Measurements from ENCODE around the gene RETREG3. TPM values are rescaled to one million over a fixed set of nuclear protein-coding genes. Genes with fewer than 3 reads are reported as not detected.
A peak's percentile ranks its signal among the peaks of the same experiment; 100 is the strongest.

The RETREG3 gene
- total and polyA plus RNA-seq, 2 of the 13 experiments (the other 11 are each of a cell fraction or from before 2014, with no cell fraction given), result 47.0 to 55.8 TPM

DNA sequence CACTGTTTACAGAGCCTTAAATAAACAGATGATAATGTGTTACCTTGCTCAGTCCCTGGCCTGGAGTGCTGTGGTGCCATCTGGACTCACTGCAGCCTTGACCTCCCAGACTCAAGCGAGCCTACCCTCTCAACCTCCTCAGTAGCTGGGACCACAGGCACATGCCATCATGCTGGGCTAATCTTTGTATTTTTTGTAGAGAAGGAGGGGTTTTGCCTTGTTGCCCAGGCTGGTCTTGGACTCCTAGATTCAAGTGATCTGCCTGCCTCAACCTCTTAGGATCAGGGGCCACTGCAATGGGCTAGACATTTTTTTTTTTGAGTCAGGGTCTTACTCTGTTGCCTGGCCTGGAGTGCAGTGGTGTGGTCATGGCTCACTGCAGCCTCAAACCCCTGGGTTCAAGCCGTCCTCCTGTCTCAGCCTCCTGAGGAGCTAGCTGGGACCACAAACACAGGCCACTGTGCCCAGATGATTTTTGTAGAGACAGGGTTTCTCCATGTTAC lies 78.2 kb downstream of the RETREG3 start (continued):
- TF ChIP-seq ZNF44 (CRISPR knock-in tag; IDR thresholded peaks at IDR 0.05) (peak; percentile 48; the same call in 1 of the 2 replicates), ZNF451 (CRISPR knock-in tag; IDR thresholded peaks at IDR 0.05) (no peak), ZUFSP (CRISPR knock-in tag; IDR thresholded peaks at IDR 0.05; ENCODE audit: borderline replicate concordance) (no peak), DDIT3 (CRISPR knock-in tag; IDR thresholded peaks at IDR 0.05) (no peak), SYNCRIP (IDR thresholded peaks at IDR 0.05; ENCODE audit: insufficient read depth, low read depth, low read length) (no peak), ISL2 (CRISPR knock-in tag; IDR thresholded peaks at IDR 0.05) (peak; percentile 88; the same call in 1 of the 2 replicates), ZNF354B (CRISPR knock-in tag; IDR thresholded peaks at IDR 0.05) (peak; percentile 21; the same call in 1 of the 2 replicates), AGO2 (optimal IDR thresholded peaks at IDR 0.05; ENCODE audit: low read depth, low read length) (no peak), LCORL (IDR thresholded peaks at IDR 0.05) (no peak), LCORL (CRISPR knock-in tag; IDR thresholded peaks at IDR 0.05) (peak; percentile 84; the same call in 1 of the 2 replicates), EEA1 (CRISPR knock-in tag; IDR thresholded peaks at IDR 0.05; ENCODE audit: borderline replicate concordance) (0 out of 2 replicates have a peak, but pooled peaks have one; percentile 55), KAT2B (IDR thresholded peaks at IDR 0.05; ENCODE audit: borderline replicate concordance, low read depth, low read length) (no peak), MTA1 (CRISPR knock-in tag; IDR thresholded peaks at IDR 0.05; ENCODE audit: borderline replicate concordance) (peak; percentile 98), ETS1 (CRISPR knock-in tag; IDR thresholded peaks at IDR 0.05) (no peak), SMAD3 (CRISPR knock-in tag; IDR thresholded peaks at IDR 0.05) (peak; percentile 82; the same call in 1 of the 2 replicates), ZNF790 (CRISPR knock-in tag; IDR thresholded peaks at IDR 0.05; ENCODE audit: borderline replicate concordance) (no peak), ZNF792 (CRISPR knock-in tag; IDR thresholded peaks at IDR 0.05) (peak; percentile 94), ZNF280B (CRISPR knock-in tag; IDR thresholded peaks at IDR 0.05; ENCODE audit: borderline replicate concordance) (0 out of 2 replicates have a peak, but pooled peaks have one; percentile 74), ZNF24 (IDR thresholded peaks at IDR 0.05) (0 out of 2 replicates have a peak, but pooled peaks have one; percentile 19), HOXA7 (CRISPR knock-in tag; IDR thresholded peaks at IDR 0.05) (no peak), ZNF644 (CRISPR knock-in tag; IDR thresholded peaks at IDR 0.05; ENCODE audit: low read depth) (peak; percentile 95)
- TF ChIP-seq, protein P1, sequence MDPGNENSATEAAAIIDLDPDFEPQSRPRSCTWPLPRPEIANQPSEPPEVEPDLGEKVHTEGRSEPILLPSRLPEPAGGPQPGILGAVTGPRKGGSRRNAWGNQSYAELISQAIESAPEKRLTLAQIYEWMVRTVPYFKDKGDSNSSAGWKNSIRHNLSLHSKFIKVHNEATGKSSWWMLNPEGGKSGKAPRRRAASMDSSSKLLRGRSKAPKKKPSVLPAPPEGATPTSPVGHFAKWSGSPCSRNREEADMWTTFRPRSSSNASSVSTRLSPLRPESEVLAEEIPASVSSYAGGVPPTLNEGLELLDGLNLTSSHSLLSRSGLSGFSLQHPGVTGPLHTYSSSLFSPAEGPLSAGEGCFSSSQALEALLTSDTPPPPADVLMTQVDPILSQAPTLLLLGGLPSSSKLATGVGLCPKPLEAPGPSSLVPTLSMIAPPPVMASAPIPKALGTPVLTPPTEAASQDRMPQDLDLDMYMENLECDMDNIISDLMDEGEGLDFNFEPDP (CRISPR knock-in tag; conservative IDR thresholded peaks at IDR 0.05), result no peak
- TF ChIP-seq, protein P2, sequence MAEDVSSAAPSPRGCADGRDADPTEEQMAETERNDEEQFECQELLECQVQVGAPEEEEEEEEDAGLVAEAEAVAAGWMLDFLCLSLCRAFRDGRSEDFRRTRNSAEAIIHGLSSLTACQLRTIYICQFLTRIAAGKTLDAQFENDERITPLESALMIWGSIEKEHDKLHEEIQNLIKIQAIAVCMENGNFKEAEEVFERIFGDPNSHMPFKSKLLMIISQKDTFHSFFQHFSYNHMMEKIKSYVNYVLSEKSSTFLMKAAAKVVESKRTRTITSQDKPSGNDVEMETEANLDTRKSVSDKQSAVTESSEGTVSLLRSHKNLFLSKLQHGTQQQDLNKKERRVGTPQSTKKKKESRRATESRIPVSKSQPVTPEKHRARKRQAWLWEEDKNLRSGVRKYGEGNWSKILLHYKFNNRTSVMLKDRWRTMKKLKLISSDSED (CRISPR knock-in tag; IDR thresholded peaks at IDR 0.05), result 0 out of 2 replicates have a peak, but pooled peaks have one; percentile 38

Measured in HepG2 (cell line).